ENCODE measurements around the gene ITFG1. TPM values are rescaled to one million over a fixed set of nuclear protein-coding genes. Genes with fewer than 3 reads are reported as not detected.

The ITFG1 gene
- total and polyA plus RNA-seq, 2 of the 13 experiments (the other 11 are each of a cell fraction or from before 2014, with no cell fraction given), result 74.5 to 150 TPM

DNA sequence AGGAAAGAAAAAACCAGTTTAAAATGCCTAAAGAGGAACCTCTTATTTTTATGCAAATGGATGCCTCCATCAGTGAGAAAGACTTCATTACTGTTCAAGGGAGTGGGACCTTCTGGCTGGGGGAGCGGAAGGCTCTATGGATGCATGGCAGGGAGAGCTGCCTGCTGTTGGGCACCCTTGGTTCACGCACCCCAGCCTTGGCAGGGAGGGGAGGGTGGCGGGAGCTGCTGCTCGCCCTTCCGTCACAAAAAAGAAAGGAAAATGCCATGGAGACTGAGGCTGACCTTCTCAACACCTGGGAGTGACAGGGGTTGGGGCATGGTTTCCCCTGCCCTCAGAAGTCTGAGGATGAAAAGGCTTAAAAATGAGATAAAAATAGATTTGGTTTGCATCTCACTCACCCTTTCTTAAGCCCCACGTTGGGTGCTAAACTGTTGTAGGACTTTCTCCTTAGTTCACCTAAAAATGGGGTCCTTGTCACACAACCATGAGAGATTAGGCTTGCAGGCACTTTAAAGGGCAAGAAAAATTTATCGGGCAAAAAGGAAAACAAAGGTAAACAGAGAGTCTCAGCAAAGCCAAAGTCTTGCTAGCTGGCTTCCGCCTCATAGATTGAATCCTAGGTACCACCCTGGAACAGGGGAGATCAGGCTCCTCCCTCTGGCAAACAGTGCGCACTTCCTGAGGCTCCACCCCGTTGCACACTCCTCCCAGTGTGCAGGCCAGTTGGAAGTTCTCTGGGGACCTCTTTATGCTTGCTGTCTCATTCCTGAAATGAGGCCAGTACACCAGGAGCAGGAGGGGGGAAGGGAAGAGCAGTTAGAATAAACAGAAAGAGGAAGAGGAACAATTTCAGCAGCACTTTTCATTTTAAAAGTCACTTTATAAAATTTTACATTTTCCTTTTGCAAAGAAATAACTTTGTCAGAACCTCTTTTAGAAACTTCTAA, 31.8 kb upstream of the ITFG1 start (continued):
- peak; percentile 66; the same call in 1 of the 2 replicates for TF ChIP-seq ARNTL (CRISPR knock-in tag; IDR thresholded peaks at IDR 0.05)
- TF ChIP-seq RXRB (CRISPR knock-in tag; IDR thresholded peaks at IDR 0.05; ENCODE audit: borderline replicate concordance), result peak; percentile 67; the same call in 1 of the 2 replicates
- peak; percentile 89 for TF ChIP-seq ZNF44 (CRISPR knock-in tag; IDR thresholded peaks at IDR 0.05)
- TF ChIP-seq STAG1 (CRISPR knock-in tag; IDR thresholded peaks at IDR 0.05), result no peak; the same call in 1 of the 2 replicates
- no peak for TF ChIP-seq JUND (CRISPR knock-in tag; IDR thresholded peaks at IDR 0.05)
- TF ChIP-seq KAT8 (CRISPR knock-in tag; IDR thresholded peaks at IDR 0.05), result peak; percentile 84; the same call in 1 of the 2 replicates
- no peak for TF ChIP-seq CBX2 (IDR thresholded peaks at IDR 0.05; ENCODE audit: low read depth, low read length)
- TF ChIP-seq CBX2 (CRISPR knock-in tag; IDR thresholded peaks at IDR 0.05; ENCODE audit: low read depth), result no peak
- TF ChIP-seq, protein P1, sequence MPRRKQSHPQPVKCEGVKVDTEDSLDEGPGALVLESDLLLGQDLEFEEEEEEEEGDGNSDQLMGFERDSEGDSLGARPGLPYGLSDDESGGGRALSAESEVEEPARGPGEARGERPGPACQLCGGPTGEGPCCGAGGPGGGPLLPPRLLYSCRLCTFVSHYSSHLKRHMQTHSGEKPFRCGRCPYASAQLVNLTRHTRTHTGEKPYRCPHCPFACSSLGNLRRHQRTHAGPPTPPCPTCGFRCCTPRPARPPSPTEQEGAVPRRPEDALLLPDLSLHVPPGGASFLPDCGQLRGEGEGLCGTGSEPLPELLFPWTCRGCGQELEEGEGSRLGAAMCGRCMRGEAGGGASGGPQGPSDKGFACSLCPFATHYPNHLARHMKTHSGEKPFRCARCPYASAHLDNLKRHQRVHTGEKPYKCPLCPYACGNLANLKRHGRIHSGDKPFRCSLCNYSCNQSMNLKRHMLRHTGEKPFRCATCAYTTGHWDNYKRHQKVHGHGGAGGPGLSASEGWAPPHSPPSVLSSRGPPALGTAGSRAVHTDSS (CRISPR knock-in tag; conservative IDR thresholded peaks at IDR 0.05), result no peak
- no peak for TF ChIP-seq MXD4 (CRISPR knock-in tag; IDR thresholded peaks at IDR 0.05)
- TF ChIP-seq, protein P2, sequence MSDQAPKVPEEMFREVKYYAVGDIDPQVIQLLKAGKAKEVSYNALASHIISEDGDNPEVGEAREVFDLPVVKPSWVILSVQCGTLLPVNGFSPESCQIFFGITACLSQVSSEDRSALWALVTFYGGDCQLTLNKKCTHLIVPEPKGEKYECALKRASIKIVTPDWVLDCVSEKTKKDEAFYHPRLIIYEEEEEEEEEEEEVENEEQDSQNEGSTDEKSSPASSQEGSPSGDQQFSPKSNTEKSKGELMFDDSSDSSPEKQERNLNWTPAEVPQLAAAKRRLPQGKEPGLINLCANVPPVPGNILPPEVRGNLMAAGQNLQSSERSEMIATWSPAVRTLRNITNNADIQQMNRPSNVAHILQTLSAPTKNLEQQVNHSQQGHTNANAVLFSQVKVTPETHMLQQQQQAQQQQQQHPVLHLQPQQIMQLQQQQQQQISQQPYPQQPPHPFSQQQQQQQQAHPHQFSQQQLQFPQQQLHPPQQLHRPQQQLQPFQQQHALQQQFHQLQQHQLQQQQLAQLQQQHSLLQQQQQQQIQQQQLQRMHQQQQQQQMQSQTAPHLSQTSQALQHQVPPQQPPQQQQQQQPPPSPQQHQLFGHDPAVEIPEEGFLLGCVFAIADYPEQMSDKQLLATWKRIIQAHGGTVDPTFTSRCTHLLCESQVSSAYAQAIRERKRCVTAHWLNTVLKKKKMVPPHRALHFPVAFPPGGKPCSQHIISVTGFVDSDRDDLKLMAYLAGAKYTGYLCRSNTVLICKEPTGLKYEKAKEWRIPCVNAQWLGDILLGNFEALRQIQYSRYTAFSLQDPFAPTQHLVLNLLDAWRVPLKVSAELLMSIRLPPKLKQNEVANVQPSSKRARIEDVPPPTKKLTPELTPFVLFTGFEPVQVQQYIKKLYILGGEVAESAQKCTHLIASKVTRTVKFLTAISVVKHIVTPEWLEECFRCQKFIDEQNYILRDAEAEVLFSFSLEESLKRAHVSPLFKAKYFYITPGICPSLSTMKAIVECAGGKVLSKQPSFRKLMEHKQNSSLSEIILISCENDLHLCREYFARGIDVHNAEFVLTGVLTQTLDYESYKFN (CRISPR knock-in tag; conservative IDR thresholded peaks at IDR 0.05), result peak; percentile 88
- peak; percentile 52; the same call in 1 of the 2 replicates for TF ChIP-seq FOXK1 (CRISPR knock-in tag; IDR thresholded peaks at IDR 0.05; ENCODE audit: borderline replicate concordance, low read depth)
- TF ChIP-seq, protein P3, sequence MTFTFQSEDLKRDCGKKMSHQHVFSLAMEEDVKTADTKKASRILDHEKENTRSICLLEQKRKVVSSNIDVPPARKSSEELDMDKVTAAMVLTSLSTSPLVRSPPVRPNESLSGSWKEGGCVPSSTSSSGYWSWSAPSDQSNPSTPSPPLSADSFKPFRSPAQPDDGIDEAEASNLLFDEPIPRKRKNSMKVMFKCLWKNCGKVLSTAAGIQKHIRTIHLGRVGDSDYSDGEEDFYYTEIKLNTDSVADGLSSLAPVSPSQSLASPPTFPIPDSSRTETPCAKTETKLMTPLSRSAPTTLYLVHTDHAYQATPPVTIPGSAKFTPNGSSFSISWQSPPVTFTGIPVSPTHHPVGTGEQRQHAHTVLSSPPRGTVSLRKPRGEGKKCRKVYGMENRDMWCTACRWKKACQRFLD (CRISPR knock-in tag; IDR thresholded peaks at IDR 0.05; ENCODE audit: borderline replicate concordance), result no peak
- peak; percentile 38; the same call in 1 of the 2 replicates for TF ChIP-seq ZNF205 (CRISPR knock-in tag; IDR thresholded peaks at IDR 0.05)
- peak; percentile 44; the same call in 1 of the 2 replicates for TF ChIP-seq KMT2B (CRISPR knock-in tag; IDR thresholded peaks at IDR 0.05)
- TF ChIP-seq SPEN (CRISPR knock-in tag; IDR thresholded peaks at IDR 0.05; ENCODE audit: low read depth), result no peak
- TF ChIP-seq SALL1 (CRISPR knock-in tag; IDR thresholded peaks at IDR 0.05), result peak; percentile 95
- TF ChIP-seq, protein P4, sequence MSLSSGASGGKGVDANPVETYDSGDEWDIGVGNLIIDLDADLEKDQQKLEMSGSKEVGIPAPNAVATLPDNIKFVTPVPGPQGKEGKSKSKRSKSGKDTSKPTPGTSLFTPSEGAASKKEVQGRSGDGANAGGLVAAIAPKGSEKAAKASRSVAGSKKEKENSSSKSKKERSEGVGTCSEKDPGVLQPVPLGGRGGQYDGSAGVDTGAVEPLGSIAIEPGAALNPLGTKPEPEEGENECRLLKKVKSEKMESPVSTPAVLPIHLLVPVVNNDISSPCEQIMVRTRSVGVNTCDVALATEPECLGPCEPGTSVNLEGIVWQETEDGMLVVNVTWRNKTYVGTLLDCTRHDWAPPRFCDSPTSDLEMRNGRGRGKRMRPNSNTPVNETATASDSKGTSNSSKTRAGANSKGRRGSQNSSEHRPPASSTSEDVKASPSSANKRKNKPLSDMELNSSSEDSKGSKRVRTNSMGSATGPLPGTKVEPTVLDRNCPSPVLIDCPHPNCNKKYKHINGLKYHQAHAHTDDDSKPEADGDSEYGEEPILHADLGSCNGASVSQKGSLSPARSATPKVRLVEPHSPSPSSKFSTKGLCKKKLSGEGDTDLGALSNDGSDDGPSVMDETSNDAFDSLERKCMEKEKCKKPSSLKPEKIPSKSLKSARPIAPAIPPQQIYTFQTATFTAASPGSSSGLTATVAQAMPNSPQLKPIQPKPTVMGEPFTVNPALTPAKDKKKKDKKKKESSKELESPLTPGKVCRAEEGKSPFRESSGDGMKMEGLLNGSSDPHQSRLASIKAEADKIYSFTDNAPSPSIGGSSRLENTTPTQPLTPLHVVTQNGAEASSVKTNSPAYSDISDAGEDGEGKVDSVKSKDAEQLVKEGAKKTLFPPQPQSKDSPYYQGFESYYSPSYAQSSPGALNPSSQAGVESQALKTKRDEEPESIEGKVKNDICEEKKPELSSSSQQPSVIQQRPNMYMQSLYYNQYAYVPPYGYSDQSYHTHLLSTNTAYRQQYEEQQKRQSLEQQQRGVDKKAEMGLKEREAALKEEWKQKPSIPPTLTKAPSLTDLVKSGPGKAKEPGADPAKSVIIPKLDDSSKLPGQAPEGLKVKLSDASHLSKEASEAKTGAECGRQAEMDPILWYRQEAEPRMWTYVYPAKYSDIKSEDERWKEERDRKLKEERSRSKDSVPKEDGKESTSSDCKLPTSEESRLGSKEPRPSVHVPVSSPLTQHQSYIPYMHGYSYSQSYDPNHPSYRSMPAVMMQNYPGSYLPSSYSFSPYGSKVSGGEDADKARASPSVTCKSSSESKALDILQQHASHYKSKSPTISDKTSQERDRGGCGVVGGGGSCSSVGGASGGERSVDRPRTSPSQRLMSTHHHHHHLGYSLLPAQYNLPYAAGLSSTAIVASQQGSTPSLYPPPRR (CRISPR knock-in tag; IDR thresholded peaks at IDR 0.05; ENCODE audit: borderline replicate concordance), result peak; percentile 80

Measured in HepG2 (cell line).